Activated CD8-positive, alpha-beta memory T cell treated with anti-CD3 and anti-CD28 coated beads for 36 hours (primary cell): Measurements from ENCODE around the gene NUDCD3. TPM values are rescaled to one million over a fixed set of nuclear protein-coding genes. Genes with fewer than 3 reads are reported as not detected.

Source experiments
- CTCF ChIA-PET: fragments of 350-600 bp; sonication (Branson Sonifier 250); formaldehyde crosslinking; loops from one replicate; lab custom pipeline; 2021; ENCODE audit warnings: antibody characterized with exemption; lab: Charles Lee
- POLR2A ChIA-PET: fragments of 350-600 bp; sonication (Branson Sonifier 250); formaldehyde crosslinking; loops from one replicate; lab custom pipeline; 2021; ENCODE audit warnings: antibody characterized with exemption; lab: Charles Lee
- total RNA-seq, 2 experiments: library from RNA; stranded (reverse); gene quantifications; one replicate each; pipeline ENCODE4 v1.2.3, GENCODE V29; 2021

NUDCD3 gene
- total RNA-seq, 2 experiments from 2014 or later, result 94.9 to 106 TPM

DNA sequence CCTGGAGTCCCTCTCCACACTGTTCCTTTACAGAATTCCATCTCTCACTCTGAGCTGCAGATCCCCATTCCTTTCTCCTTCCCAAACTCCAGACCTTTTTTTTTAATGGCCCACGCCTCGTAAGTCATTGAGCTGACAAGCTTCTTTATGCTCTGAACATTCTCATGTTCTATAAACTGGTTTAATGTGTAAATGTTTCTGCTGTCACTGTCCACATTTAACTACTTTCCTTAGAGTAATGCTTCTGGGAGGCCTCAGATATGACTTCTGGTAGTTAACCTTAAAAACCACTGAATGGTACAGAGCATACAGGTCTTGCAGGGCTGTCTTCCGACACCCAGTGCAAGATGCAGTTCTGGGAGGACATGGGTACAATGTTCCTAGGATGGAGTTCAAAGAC lies 94.0 kb downstream of the NUDCD3 start:
- ChIA-PET CTCF (no interaction called here), POLR2A (no interaction called here)

DNA sequence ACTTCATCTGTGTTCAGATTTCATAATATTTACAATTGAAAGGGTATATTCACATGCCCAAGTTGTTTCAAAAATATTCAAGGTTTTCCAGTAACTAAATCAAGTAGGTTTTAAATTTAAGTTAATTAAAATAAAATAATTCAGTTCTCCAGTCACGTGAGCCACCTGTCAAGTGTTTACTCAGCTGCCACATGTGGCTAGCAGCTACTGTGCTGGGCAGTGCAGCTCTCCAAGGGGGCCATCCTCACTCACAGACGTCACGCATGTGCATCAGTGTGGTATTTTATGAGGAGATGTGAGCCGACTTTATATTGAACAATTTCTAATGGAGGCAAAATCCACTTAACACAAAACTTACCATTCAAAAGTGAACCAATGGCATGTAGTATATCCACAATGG lies 95.4 kb downstream of the NUDCD3 start:
- POLR2A ChIA-PET, result no interaction called here
- CTCF ChIA-PET, result no interaction called here

DNA sequence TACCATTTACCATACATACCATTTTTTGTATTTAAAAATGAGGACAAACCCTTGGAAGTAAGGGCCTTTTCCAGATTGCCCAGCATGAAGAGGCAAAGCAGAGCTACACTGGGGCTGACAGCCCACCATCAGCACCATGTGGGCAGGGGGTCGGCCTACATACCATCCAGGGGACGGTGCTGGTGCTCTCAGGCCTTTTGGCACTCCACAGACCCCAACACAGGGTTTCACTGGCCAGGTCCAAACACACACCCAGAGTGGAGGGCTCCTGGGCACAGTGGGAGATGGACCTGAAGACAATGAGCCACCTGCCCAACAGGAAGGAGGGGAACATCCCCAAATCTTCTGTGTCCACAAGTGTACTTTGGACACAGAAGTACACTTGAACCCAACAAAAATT lies 95.8 kb downstream of the NUDCD3 start:
- POLR2A ChIA-PET, result no interaction called here
- CTCF ChIA-PET, result no interaction called here

DNA sequence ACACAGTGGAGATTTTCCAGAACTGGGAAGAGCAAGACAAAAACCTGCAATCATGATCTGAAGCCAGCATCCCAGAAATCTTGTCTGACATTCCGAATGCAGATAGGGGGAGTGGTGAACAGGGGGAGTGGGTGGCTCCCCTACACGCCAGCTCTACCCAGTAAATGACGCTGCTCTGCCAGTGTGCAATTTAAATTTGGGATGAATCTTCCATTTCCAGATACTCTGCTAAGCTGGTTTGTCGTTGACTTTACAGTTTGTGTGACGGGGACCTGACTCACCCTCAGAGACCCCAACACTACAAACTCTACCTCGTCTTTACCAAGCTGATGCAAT lies 96.4 kb downstream of the NUDCD3 start:
- ChIA-PET CTCF (no interaction called here), POLR2A (no interaction called here)

DNA sequence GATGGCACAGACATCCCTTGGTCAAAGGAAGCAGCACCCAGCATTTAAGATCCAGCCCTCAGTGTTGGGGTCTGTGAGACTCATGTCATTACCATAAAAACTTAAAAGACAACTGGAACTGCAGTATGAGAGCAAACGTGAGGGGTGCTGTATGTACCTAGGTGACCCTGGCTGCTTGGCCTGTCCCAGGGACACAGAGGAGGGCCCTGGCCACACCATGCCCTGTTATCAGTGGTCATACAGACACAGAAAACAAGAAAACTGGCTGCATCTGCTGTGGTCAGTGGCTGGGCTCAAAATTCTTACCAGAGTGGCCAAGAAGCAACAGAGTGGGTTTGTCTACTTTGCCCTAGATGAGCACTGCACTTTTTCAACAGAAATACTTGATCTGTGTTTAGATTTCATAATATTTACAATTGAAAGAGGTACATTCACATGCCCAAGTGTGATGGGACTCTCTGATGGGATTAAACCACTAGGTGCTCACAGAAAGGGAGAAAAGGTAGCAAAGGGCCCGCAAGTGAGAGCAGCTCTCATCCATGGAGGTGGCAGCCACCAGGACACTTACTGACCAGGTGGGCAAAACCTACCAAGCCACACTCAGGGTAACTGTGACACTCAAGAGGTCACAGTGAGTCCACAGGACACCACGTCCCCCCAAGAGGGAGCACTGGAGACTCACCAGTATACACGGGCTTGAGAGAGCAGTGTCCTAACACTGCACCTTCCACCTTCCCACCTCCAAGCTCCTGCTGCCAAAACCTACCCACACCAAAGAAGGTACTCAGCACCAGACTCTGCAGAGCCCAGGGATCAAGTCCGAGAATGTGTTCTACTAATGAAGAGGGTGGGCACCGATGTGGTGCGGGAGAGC lies 97.0 kb downstream of the NUDCD3 start:
- POLR2A ChIA-PET, result no interaction called here
- CTCF ChIA-PET, result no interaction called here

DNA sequence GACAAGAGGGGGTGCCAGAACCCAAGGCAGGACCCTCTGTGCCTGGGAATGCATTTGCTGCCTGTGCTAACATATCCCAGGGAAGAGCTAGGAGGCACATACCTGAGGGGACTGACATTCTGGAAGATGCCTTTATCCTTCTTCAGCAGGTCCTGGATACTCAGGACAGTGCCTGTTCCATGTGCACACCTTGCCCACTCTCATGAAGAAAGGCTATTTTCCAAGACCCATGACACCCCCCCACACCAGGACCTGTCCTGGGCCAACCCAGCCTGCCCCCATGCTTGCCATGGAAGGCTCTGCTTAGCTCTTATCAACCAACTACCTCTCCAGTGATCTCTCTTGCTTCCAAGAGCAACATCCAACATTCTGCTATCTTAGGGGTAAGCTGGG lies 97.8 kb downstream of the NUDCD3 start:
- ChIA-PET POLR2A (no interaction called here), CTCF (no interaction called here)

DNA sequence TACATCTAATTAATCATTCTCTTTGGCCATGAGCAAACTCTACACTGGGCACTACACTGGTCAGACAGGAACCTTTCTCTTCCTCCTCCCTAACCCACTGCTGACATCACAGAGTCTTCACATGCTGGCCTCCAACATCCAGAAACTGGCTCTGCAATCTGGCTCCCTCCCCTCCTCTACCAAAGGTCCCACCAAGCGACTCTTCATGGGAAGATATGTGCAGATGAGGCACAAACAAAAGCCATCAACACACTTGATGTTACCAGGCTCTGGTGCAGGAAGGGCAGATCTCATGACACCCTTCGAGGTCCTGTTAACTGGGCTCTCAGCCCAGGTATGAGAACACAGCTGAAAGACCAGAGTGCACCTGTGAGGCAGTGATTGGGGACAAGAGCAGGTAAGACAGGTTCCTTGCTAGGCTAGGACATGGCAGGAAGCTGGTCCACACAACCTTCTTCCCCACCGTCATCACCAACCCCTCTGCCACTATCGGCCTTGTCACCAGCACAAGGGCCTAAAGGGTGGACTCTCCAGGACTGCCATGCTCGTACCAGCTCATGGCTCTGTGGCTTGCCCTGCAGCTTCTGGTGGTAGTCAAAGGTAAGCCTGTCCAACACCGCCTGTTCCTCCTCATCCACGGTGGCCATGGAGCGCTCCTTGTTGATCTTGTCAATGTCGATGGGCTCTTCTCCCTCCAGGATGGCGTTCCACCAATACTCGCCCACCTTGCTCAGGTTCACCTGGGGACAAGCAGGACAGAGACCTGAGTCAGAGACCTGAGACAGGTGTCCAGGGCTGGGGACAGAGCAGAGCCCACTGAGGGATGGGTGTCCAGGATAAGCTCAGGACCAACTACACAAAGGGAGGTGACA lies 98.5 kb downstream of the NUDCD3 start:
- POLR2A ChIA-PET, result interaction anchor here (0.6 kb wide), 1 partner anchor 191 kb away, joined by 5 read pairs; the partner anchor contains the start of gene YKT6

DNA sequence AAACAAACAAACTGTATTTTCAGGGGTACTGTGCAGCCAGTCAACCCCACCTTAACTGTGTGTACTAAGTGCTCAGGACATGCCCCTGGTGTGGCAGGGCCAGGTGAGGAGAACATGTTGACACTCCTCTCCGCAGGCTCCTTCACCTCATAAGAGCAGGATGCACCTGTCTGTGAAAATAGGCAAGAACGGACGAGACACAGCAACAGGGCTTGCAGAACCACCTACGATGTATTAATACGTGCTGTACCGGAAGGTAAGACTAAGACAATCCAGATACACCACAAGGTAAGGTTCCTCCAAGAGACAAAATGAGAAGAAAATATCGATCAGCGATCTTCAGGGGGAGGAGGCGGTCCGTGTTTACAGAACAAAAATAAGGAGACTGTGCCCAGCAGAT lies 99.3 kb downstream of the NUDCD3 start:
- POLR2A ChIA-PET, result interaction anchor here (0.6 kb wide), 1 partner anchor 30 kb away, joined by 3 read pairs; no protein-coding TSS in a partner anchor
- CTCF ChIA-PET, result no interaction called here

More for the DNA sequence above, 98.5 kb downstream of the NUDCD3 start:
- CTCF ChIA-PET, result no interaction called here

DNA sequence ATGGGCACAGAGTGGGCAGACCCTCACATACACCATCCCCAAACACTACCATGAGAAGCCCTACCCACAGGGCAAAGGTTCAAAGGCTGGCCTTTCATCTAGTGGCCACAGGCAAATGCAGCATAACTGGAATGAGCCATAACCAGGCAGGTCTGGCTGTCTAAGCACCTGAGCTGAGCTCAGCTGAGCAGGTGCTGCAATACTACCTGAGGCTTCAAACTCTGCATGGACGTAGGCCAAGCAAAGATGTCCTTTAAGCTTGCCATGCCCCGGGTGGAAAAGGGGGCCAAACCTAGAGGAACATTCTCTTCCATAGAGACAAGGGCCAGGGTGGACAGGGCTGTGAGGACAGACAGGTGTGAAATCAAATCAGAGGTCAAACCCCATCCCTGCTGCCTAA lies 99.8 kb downstream of the NUDCD3 start:
- POLR2A ChIA-PET, result interaction anchor here (0.6 kb wide), 1 partner anchor 30 kb away, joined by 3 read pairs; no protein-coding TSS in a partner anchor

DNA sequence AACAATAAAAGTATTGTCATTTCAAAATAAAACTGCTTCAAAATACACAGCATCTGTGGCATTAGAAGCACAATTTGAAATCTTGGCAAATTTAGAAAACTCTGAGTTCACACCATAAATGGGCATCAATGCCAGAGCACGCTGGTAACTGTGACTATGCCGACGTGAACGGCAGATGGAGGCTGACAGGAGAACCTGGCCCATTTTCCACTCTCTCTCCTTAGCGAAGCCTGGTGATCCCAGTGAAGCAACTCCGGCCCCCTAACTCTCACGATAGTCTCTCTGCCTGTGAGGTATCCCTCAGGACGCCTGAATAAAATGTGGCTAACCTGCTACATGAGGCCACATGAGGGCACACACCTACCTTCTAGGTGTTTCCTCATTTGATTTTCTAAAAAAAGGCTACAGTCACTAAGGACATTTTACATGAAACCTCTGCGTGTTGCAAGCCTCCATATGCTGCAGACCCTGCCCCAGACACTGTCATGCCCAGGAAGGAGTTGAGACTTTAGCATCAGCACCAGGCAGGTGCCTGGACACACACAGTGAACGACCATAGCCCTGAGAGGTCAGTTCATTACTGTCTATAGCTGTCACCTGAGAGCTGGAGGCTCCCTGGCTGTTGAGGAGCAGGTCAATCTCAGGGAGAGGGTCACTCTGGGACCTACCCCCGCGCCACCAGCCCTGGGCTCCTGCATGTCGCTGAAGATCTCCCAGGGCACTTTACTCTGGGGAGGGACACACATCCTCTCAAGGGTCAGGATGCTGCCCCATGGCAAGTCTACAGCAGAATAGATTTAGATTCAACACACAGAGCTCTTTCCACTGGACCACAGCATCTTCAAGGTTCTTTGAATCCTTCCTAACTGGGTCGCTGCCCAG lies 102.1 kb downstream of the NUDCD3 start:
- CTCF ChIA-PET, result no interaction called here
- POLR2A ChIA-PET, result no interaction called here

More for the DNA sequence above, 99.8 kb downstream of the NUDCD3 start:
- CTCF ChIA-PET, result no interaction called here

DNA sequence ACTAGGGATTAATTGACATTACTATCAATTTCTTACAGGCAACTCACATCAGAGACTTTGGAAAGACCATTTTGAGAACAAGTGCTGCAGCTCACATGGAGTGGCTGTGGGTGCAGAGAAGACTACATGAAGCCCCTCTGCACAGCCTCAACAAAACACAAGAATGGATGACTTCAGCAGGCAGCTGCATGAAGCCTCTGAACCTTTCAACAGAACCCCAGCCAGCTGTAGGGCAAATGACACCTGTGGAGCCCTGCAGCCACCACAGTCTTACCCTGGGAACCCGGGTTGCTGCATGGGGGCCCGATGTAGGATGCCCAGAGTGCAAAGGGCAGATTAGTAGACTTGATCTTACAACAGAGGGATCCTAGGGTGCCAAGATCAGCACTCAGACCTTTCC lies 103.1 kb downstream of the NUDCD3 start:
- ChIA-PET POLR2A (no interaction called here), CTCF (no interaction called here)

DNA sequence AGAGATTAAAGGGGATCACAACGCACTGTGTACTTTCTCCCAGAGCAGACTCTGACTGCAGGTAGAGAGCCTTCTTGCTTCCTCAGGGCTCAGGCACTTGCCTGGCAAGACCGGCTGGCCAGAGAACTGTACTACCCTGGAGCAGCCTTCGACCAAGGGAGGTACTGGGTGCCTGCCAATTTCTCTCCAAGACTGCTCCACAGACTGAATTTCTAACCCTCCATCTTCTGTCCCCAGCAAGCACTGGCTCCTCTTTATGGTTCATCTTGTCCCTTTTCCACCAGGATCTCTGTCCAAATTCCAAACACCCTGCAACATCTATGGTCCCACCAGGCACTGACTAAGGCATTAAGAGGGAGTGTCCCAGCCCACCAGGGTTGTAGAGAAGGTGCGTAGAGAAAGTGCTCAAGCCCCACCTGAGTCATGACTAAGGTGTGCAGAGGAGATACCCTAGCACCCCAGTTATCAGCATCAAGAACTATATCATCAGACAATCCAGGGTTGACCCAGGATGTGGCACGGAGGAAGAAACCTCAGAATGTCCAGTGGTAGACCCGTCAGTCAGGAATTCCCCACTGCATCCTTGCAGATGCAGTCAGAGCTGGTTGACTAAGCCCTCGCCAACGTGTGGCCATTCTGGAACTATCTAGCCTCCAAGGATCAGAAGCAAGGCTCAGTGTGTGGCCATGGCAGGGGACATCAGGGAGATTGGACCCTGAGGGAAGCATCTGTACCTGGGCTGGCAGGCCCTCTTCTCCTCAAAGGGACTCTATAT lies 104.1 kb downstream of the NUDCD3 start:
- CTCF ChIA-PET, result no interaction called here
- POLR2A ChIA-PET, result no interaction called here

DNA sequence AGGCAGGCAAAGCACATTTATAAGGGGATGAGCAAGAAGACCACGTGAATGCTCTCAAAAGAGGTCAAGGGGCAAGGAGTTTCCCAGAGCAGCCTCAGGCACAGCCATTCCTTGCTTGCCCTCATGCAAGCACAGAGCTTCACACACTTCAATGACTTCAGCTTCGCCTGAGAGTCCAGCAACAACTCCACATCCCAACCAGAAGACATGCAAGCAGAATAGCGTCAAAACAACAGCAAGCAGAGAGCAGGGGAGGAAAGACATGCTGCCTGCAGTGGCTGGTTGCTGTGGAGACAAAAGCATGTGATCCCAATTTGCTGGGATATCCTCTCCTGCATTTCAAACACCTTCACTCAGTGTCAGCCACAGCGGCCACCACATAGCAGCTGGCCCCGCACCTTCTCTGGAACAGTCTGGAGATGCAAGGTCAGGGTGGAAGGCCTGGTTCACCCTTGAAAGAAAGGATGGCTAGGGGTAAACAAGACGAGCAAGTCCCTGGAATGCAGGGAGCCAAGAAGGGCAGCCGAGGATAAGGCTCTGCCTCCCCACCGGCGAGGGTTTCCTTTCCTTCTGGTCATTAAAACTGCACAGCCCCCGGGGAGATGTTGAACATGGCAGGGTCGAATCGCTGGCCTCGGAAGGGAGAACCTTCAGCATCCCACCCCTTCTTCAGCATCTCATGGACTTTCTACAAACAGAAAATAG lies 104.9 kb downstream of the NUDCD3 start:
- ChIA-PET CTCF (no interaction called here), POLR2A (no interaction called here)

DNA sequence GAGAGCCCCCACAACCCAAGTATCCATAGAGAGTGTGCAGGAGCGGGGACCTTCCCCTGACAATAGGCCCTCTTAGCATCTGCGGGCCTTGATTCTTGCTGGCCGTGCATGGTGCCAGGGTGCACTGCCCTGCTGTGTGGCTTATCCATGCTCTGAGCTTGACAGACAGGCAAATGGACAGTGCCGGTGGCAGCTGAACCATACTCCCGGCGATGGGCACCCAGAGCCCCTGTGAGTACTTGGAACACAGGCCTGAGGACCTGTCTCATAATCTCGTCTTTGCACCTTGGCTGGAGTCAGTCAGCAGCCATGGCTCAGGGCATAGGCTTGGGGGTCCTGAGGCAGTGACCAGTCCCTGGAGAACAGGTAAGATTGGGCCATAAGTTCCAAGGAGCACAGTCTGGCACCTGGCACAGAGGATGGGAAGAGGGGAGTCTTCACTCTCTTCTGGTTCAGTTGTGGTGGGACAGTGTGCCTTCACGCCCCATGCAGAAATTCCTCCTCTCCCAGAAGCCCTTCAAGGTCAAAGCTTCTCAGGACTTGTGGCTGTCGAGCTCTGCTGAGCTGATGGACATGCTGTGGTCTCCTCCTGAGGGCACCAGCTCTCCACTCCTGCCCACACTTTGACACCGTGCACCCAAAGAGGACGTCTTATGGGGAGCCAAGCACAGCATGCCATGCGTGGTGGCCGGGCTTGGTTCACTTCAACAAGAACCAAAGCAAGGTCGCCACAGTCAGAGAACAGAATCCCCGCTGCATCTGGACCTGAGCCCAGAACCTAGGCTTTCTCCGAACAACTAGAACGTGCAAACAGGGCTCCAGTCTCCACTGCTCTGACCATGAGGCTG lies 105.6 kb downstream of the NUDCD3 start:
- CTCF ChIA-PET, result no interaction called here
- POLR2A ChIA-PET, result no interaction called here

DNA sequence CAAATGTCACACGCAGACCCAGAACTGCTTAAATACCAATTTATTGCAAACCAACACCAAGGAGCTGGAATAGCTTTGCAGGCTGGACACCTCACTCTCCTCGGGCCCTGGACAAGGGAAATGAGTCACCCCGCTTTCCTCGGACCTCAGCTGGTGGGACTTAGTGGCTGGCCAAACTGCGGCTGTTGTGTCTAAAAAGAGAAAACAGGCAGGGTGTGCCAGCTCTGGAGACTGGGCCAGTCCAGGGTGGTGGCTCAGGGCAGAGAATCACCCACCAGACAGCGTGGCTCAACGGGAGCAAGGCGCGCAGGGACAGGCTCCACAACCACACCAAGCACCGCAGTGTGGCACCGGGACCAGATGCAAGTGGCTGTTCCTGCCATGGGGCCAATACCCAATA lies 106.9 kb downstream of the NUDCD3 start:
- CTCF ChIA-PET, result no interaction called here
- POLR2A ChIA-PET, result no interaction called here

DNA sequence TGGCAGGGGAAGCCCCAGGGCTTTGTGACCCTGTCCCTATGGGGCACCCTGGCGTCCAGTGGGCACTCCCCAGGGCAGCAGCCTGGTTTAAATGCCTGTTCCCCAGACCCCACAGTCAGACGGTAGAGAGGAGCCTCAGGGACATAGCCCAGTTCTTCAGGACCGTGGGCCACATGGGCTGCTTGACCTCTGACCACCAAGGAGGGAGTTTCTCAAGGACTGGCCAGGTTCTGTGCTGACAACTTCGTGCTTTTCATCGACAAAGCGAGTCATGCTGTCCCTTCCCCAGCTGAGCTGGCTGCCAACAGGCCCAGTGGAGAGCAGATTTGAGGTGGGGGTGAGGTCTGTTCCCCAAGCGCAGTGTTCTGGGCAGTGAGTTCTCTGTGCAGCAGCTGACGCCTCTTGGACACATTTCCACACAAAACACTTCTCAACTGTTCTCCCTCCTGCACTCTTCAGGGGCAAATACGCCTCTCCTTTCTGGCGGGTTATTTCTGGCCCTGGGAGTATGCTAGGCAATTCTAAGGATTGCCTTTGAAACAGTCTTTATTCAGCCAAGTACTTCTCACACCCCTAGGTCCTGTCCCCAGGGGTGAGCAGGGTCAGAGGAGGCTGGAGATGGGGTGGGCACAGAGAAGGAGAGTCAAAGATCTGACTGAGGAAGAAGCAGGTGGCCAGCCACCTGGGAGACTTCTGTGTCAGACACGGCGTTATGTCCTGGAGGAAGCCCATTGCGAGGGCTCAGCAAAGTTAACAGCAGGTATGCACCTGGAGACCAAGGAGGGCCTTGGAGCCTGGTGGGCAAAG lies 107.8 kb downstream of the NUDCD3 start:
- POLR2A ChIA-PET, result no interaction called here
- CTCF ChIA-PET, result no interaction called here
